Liver (tissue), 9 donors: Measurements from ENCODE around the gene TMEM145. TPM values are rescaled to one million over a fixed set of nuclear protein-coding genes. Genes with fewer than 3 reads are reported as not detected.

ENCODE experiments used
- DNase-seq: peaks from one replicate; pipeline ENCODE4 v3.0.0-alpha.2; 2017; ENCODE audit warnings: low spot score
- H3K27ac ChIP-seq, 2 donors: one replicate each; pipeline ENCODE4 v1.7.0; 2013; ENCODE audit warnings: inconsistent platforms in 2 of 2, low read length in 2 of 2, control low read depth in 1 of 2, low read depth in 1 of 2, mild to moderate bottlenecking in 1 of 2
- H3K27me3 ChIP-seq, 4 donors: one replicate each; pipeline versions ENCODE4 v1.6.1 to v1.7.0; 2013; ENCODE audit warnings: low read length in 3 of 4, inconsistent platforms in 1 of 4, mild to moderate bottlenecking in 1 of 4, moderate library complexity in 1 of 4; ENCODE audit not compliant: control insufficient read depth in 4 of 4, insufficient read depth in 4 of 4
- H3K36me3 ChIP-seq, 4 donors: one replicate each; pipeline versions ENCODE4 v1.6.1 to v1.7.0; 2013; ENCODE audit warnings: low read length in 3 of 4, mild to moderate bottlenecking in 3 of 4, low read depth in 1 of 4, moderate library complexity in 1 of 4; ENCODE audit not compliant: control insufficient read depth in 4 of 4, insufficient read depth in 3 of 4
- H3K4me1 ChIP-seq, 4 donors: one replicate each; pipeline versions ENCODE4 v1.6.1 to v1.7.0; 2013; ENCODE audit warnings: low read length in 3 of 4, mild to moderate bottlenecking in 3 of 4, moderate library complexity in 1 of 4; ENCODE audit not compliant: control insufficient read depth in 4 of 4, insufficient read depth in 4 of 4
- H3K4me3 ChIP-seq, 3 donors: one replicate each; pipeline versions ENCODE4 v1.6.1 to v1.7.0; 2013; ENCODE audit warnings: low read length in 3 of 3, control low read depth in 1 of 3, low read depth in 1 of 3, mild to moderate bottlenecking in 1 of 3
- H3K9ac ChIP-seq, 2 donors: one replicate each; pipeline ENCODE4 v1.7.0; 2013; ENCODE audit warnings: low read length in 2 of 2, mild to moderate bottlenecking in 2 of 2, moderate library complexity in 2 of 2, control low read depth in 1 of 2, low read depth in 1 of 2
- H3K9me3 ChIP-seq, 4 donors: one replicate each; pipeline versions ENCODE4 v1.6.1 to v1.7.0; 2013; ENCODE audit warnings: low read length in 3 of 4; ENCODE audit not compliant: control insufficient read depth in 4 of 4
- FOXA1 ChIP-seq: IDR thresholded peaks from 2 replicates; pipeline ENCODE4 v1.6.1; 2016; ENCODE audit warnings: antibody characterized with exemption
- FOXA2 ChIP-seq: IDR thresholded peaks from 2 replicates; pipeline ENCODE4 v1.6.1; 2016; ENCODE audit warnings: antibody characterized with exemption
- GABPA ChIP-seq, 2 donors: IDR thresholded peaks in 1 of 2; conservative IDR thresholded peaks in 1 of 2; 2 replicates each; pipeline ENCODE4 v1.6.1; 2016; ENCODE audit warnings: antibody characterized with exemption in 2 of 2, mild to moderate bottlenecking in 1 of 2, moderate library complexity in 1 of 2
- HNF4A ChIP-seq, 2 donors: conservative IDR thresholded peaks; 2 replicates each; pipeline ENCODE4 v1.6.1; 2016; ENCODE audit warnings: antibody characterized with exemption in 2 of 2, mild to moderate bottlenecking in 2 of 2
- HNF4G ChIP-seq: IDR thresholded peaks from 2 replicates; pipeline ENCODE4 v1.6.1; 2016; ENCODE audit warnings: antibody characterized with exemption
- JUND ChIP-seq, 2 donors: IDR thresholded peaks; 2 replicates each; pipeline ENCODE4 v1.6.1; 2016; ENCODE audit warnings: antibody characterized with exemption in 2 of 2
- NR2F2 ChIP-seq: IDR thresholded peaks from 2 replicates; pipeline ENCODE4 v1.6.1; 2016; ENCODE audit warnings: antibody characterized with exemption
- RAD21 ChIP-seq, 2 donors: IDR thresholded peaks; 2 replicates each; pipeline ENCODE4 v1.6.1; 2016; ENCODE audit warnings: antibody characterized with exemption in 2 of 2, mild to moderate bottlenecking in 2 of 2
- RXRA ChIP-seq, 2 donors: IDR thresholded peaks; 2 replicates each; pipeline ENCODE4 v1.6.1; 2017 to 2018; ENCODE audit warnings: antibody characterized with exemption in 2 of 2, mild to moderate bottlenecking in 1 of 2
- TAF1 ChIP-seq: conservative IDR thresholded peaks from 2 replicates; pipeline ENCODE4 v1.6.1; 2016; ENCODE audit warnings: antibody characterized with exemption, mild to moderate bottlenecking
- YY1 ChIP-seq: IDR thresholded peaks from 2 replicates; pipeline ENCODE4 v1.6.1; 2016; ENCODE audit warnings: antibody characterized with exemption, mild to moderate bottlenecking
- WGBS: extraction: QIAGEN DNeasy Blood & Tissue Kit; methylation state at CpG from one replicate; pipeline ENCODE4 v1.1.7; 2013; 5-methylcytosine and 5-hydroxymethylcytosine counted together
- polyA plus RNA-seq, 2 donors: library from polyadenylated mRNA; stranded (reverse) in 1 of 2; unstranded in 1 of 2; fragments of 200-250 nt in 1 of 2; fragments of >200 nt in 1 of 2; fragmentation: Nextera tagmentation in 1 of 2; extraction: Ambion mirVana in 1 of 2; gene quantifications; one replicate each; pipeline versions ENCODE4 v1.2.1 to v1.2.3, GENCODE V29; 2013 to 2015
- total RNA-seq, 2 donors: library from RNA; depleted of rRNA; stranded (reverse); fragments of >200 nt; gene quantifications; one replicate each; pipeline ENCODE4 v1.2.3, GENCODE V29; 2014
- TF ChIP-seq, protein P1 (sequence below): fragments of 150-350 bp; IDR thresholded peaks from 2 replicates; pipeline ENCODE4 v1.5.1; 2017; ENCODE audit warnings: improper control_type of control experiment, low read depth, low read length; ENCODE audit not compliant: missing input control
- TF ChIP-seq, protein P2 (sequence below): IDR thresholded peaks from 2 replicates; pipeline ENCODE4 v1.6.1; 2016; ENCODE audit warnings: antibody characterized with exemption
- TF ChIP-seq, protein P3 (sequence below): IDR thresholded peaks from 2 replicates; pipeline ENCODE4 v1.6.1; 2016; ENCODE audit warnings: antibody characterized with exemption
- TF ChIP-seq, protein P4 (sequence below): IDR thresholded peaks from 2 replicates; pipeline ENCODE4 v1.6.1; 2016; ENCODE audit warnings: antibody characterized with exemption, mild to moderate bottlenecking
- TF ChIP-seq, protein P5 (sequence below): IDR thresholded peaks from 2 replicates; pipeline ENCODE4 v1.6.1; 2016; ENCODE audit warnings: antibody characterized with exemption
- donor health status: healthy.
- donor health status: healthy.
- donor health status: healthy.
- donor health status: healthy.
- donor health status: healthy.

The TMEM145 gene
- total and polyA plus RNA-seq, 4 donors: 0.02 to 0.08 TPM; not detected in 2

DNA sequence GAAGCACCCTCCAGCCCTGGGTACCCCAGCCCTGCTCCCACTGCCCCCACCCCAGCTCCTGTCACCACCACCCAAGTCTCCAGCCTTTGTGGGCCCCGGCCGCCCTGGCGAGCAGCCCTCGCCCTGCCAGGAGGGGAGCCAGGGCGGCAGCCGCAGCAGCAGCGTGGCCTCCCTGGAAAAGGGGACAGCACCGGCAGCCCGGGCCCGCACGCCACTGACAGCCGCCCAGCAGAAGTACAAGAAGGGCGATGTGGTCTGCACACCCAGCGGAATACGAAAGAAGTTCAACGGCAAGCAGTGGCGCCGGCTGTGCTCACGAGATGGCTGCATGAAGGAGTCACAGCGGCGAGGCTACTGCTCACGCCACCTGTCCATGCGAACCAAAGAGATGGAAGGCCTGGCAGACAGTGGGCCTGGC lies 40.1 kb upstream of the TMEM145 start:
- Histone ChIP-seq H3K36me3 (peaks cover 5 to 21% (median 12%) of the 10 kb centered on the region in 4 donors), H3K4me1 (peaks cover 12 to 47% (median 25%) of the 10 kb centered on the region in 4 donors)

DNA sequence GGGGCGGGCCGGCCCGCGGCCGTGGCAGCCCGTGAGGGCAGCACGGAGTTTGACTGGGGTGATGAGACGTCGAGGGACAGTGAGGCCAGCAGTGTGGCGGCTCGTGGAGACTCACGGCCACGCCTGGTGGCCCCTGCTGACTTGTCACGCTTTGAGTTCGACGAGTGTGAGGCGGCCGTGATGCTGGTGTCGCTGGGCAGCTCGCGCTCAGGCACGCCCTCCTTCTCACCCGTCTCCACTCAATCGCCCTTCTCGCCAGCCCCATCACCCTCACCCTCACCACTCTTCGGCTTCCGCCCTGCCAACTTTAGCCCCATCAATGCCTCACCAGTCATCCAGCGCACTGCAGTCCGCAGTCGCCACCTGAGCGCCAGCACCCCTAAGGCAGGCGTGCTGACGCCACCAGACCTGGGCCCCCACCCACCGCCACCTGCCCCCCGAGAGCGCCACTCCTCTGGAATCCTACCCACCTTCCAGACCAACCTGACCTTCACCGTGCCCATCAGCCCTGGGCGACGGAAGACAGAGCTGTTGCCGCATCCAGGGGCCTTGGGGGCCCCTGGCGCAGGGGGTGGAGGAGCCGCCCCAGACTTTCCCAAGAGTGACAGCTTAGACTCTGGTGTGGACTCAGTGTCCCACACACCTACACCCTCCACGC lies 39.6 kb upstream of the TMEM145 start:
- H3K36me3 ChIP-seq: peaks cover 5 to 21% (median 12%) of the 10 kb centered on the region in 4 donors
- no peaks in the 10 kb centered on the region for H3K27me3 ChIP-seq
- H3K4me1 ChIP-seq: peaks cover 17 to 52% (median 29%) of the 10 kb centered on the region in 4 donors
- peak; percentile 32 for DNase-seq
- H3K27ac ChIP-seq: no peak overlapping the region
- TF ChIP-seq HNF4A (conservative IDR thresholded peaks at IDR 0.05): no peak
- no peak for TF ChIP-seq NR2F2
- no peak for TF ChIP-seq HNF4G
- TF ChIP-seq, protein P1, sequence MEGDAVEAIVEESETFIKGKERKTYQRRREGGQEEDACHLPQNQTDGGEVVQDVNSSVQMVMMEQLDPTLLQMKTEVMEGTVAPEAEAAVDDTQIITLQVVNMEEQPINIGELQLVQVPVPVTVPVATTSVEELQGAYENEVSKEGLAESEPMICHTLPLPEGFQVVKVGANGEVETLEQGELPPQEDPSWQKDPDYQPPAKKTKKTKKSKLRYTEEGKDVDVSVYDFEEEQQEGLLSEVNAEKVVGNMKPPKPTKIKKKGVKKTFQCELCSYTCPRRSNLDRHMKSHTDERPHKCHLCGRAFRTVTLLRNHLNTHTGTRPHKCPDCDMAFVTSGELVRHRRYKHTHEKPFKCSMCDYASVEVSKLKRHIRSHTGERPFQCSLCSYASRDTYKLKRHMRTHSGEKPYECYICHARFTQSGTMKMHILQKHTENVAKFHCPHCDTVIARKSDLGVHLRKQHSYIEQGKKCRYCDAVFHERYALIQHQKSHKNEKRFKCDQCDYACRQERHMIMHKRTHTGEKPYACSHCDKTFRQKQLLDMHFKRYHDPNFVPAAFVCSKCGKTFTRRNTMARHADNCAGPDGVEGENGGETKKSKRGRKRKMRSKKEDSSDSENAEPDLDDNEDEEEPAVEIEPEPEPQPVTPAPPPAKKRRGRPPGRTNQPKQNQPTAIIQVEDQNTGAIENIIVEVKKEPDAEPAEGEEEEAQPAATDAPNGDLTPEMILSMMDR: no peak
- TF ChIP-seq JUND (IDR thresholded peaks at IDR 0.05): no peak
- no peak for TF ChIP-seq TAF1
- TF ChIP-seq, protein P2, sequence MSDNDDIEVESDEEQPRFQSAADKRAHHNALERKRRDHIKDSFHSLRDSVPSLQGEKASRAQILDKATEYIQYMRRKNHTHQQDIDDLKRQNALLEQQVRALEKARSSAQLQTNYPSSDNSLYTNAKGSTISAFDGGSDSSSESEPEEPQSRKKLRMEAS: no peak
- no peak for TF ChIP-seq GABPA (IDR thresholded peaks at IDR 0.05 in 1 of 2, conservative IDR thresholded peaks at IDR 0.05 in 1 of 2)
- no peak for TF ChIP-seq FOXA1
- no peak for TF ChIP-seq YY1
- TF ChIP-seq, protein P3, sequence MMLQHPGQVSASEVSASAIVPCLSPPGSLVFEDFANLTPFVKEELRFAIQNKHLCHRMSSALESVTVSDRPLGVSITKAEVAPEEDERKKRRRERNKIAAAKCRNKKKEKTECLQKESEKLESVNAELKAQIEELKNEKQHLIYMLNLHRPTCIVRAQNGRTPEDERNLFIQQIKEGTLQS: no peak
- H3K9me3 ChIP-seq: no peaks in the 10 kb centered on the region
- no peak overlapping the region for H3K4me3 ChIP-seq
- 97% methylated on average over 43 of the region's 43 CpGs for WGBS
- no peak overlapping the region for H3K9ac ChIP-seq

More for the DNA sequence above, 40.1 kb upstream of the TMEM145 start:
- WGBS: 97% methylated on average over 23 of the region's 23 CpGs
- Histone ChIP-seq H3K9me3 (no peaks in the 10 kb centered on the region), H3K27ac (no peak overlapping the region), H3K9ac (no peak overlapping the region), H3K4me3 (no peak overlapping the region), H3K27me3 (no peaks in the 10 kb centered on the region)
- DNase-seq: no peak
- TF ChIP-seq RXRA (IDR thresholded peaks at IDR 0.05): no peak
- TF ChIP-seq FOXA1: no peak
- TF ChIP-seq, protein P4, sequence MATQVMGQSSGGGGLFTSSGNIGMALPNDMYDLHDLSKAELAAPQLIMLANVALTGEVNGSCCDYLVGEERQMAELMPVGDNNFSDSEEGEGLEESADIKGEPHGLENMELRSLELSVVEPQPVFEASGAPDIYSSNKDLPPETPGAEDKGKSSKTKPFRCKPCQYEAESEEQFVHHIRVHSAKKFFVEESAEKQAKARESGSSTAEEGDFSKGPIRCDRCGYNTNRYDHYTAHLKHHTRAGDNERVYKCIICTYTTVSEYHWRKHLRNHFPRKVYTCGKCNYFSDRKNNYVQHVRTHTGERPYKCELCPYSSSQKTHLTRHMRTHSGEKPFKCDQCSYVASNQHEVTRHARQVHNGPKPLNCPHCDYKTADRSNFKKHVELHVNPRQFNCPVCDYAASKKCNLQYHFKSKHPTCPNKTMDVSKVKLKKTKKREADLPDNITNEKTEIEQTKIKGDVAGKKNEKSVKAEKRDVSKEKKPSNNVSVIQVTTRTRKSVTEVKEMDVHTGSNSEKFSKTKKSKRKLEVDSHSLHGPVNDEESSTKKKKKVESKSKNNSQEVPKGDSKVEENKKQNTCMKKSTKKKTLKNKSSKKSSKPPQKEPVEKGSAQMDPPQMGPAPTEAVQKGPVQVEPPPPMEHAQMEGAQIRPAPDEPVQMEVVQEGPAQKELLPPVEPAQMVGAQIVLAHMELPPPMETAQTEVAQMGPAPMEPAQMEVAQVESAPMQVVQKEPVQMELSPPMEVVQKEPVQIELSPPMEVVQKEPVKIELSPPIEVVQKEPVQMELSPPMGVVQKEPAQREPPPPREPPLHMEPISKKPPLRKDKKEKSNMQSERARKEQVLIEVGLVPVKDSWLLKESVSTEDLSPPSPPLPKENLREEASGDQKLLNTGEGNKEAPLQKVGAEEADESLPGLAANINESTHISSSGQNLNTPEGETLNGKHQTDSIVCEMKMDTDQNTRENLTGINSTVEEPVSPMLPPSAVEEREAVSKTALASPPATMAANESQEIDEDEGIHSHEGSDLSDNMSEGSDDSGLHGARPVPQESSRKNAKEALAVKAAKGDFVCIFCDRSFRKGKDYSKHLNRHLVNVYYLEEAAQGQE: no peak
- TF ChIP-seq JUND (IDR thresholded peaks at IDR 0.05): no peak
- TF ChIP-seq YY1: no peak
- no peak for TF ChIP-seq GABPA (IDR thresholded peaks at IDR 0.05 in 1 of 2, conservative IDR thresholded peaks at IDR 0.05 in 1 of 2)
- TF ChIP-seq, protein P1: no peak
- TF ChIP-seq, protein P5, sequence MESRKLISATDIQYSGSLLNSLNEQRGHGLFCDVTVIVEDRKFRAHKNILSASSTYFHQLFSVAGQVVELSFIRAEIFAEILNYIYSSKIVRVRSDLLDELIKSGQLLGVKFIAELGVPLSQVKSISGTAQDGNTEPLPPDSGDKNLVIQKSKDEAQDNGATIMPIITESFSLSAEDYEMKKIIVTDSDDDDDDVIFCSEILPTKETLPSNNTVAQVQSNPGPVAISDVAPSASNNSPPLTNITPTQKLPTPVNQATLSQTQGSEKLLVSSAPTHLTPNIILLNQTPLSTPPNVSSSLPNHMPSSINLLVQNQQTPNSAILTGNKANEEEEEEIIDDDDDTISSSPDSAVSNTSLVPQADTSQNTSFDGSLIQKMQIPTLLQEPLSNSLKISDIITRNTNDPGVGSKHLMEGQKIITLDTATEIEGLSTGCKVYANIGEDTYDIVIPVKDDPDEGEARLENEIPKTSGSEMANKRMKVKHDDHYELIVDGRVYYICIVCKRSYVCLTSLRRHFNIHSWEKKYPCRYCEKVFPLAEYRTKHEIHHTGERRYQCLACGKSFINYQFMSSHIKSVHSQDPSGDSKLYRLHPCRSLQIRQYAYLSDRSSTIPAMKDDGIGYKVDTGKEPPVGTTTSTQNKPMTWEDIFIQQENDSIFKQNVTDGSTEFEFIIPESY: no peak
- TF ChIP-seq RAD21 (IDR thresholded peaks at IDR 0.05): no peak
- TF ChIP-seq FOXA2: no peak
